Ectodermal cell (in vitro differentiated cells): Measurements from ENCODE around the gene ZNF658. TPM values are rescaled to one million over a fixed set of nuclear protein-coding genes. Genes with fewer than 3 reads are reported as not detected.
"Not testable (repeated sequence)": the region's sequence is repeated elsewhere in the genome, so short reads cannot be mapped to it uniquely, and the experiment has no call there.

Source experiments
- H3K27ac ChIP-seq: 2 replicates; pipeline ENCODE4 v1.7.0; 2013; ENCODE audit warnings: mild to moderate bottlenecking, low read depth, low read length; ENCODE audit not compliant: insufficient read depth, poor library complexity, severe bottlenecking
- H3K27me3 ChIP-seq: 2 replicates; pipeline ENCODE4 v1.7.0; 2013; ENCODE audit warnings: mild to moderate bottlenecking, low read length; ENCODE audit not compliant: insufficient read depth, control insufficient read depth, poor library complexity, severe bottlenecking
- H3K36me3 ChIP-seq: one replicate; pipeline ENCODE4 v1.7.0; 2013; ENCODE audit warnings: low read length; ENCODE audit not compliant: control insufficient read depth, insufficient read depth
- H3K4me1 ChIP-seq: one replicate; pipeline ENCODE4 v1.7.0; 2013; ENCODE audit warnings: low read length; ENCODE audit not compliant: control insufficient read depth, insufficient read depth
- H3K4me3 ChIP-seq: 2 replicates; pipeline ENCODE4 v1.7.0; 2013; ENCODE audit warnings: low read depth, low read length, control low read depth; ENCODE audit not compliant: insufficient read depth
- H3K9me3 ChIP-seq: 2 replicates; pipeline ENCODE4 v1.7.0; 2013; ENCODE audit warnings: mild to moderate bottlenecking, low read length, moderate library complexity; ENCODE audit not compliant: control insufficient read depth
- WGBS, 2 experiments: methylation state at CpG; one replicate each; pipeline ENCODE4 v1.1.7; 2013; ENCODE audit warnings: missing lambda C conversion rate in 2 of 2; 5-methylcytosine and 5-hydroxymethylcytosine counted together
- polyA plus RNA-seq, 4 experiments: library from polyadenylated mRNA; stranded (reverse); fragments of 50-300 nt; gene quantifications; one replicate each; pipeline ENCODE4 v1.2.3, GENCODE V29; 2013

Gene ZNF658
- polyA plus RNA-seq (2013, experiment 1 of 4), result 8.4 TPM
- polyA plus RNA-seq (2013, experiment 2 of 4), result 8.5 TPM
- polyA plus RNA-seq (2013, experiment 3 of 4), result 8.6 TPM
- 9.7 TPM for polyA plus RNA-seq (2013, experiment 4 of 4)

DNA sequence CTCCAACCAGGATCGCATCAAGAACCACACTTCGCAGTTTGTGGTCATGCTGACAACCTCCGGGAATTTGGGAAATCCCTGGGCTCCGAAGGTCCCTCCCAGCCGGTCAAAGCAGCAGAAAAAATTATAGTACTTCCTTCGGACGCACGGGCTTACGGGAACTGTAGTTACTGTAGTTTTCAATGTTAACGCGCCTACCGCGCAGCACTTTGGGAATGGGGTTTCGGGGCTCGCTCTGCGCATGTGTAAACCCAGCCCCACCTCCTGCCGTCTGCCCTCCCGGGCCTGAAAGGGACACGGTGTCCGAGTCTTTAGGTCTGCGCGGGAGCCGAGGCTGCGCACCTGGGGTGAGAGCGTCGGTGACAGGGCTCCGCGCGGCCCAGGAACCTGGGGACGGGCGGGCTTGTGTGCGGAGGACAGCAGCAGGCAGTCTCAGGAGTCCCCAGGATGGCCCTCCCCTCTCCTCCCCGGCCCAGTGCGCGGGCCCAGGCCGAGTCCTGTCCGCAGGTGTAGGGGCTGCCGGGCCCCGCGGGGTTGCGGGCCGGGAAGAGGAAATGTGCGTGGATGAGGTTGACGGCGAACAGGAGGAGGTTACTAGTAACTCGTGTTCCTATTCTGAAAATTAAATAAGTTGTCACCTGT is at the start of gene ZNF658:
ZNF658 (plus strand) TSS at position 236 of the 642 bp plus-strand sequence. CDS start 2,837 bp downstream, outside the sequence.
- not testable (repeated sequence) for H3K9me3 ChIP-seq, H3K27me3 ChIP-seq, H3K36me3 ChIP-seq, H3K27ac ChIP-seq, H3K4me1 ChIP-seq
- 0 to 1% methylated on average over 28 to 38 of the region's 46 CpGs for WGBS, 2 experiments
- peak within 1 kb of the TSS; percentile 38 for H3K4me3 ChIP-seq

DNA sequence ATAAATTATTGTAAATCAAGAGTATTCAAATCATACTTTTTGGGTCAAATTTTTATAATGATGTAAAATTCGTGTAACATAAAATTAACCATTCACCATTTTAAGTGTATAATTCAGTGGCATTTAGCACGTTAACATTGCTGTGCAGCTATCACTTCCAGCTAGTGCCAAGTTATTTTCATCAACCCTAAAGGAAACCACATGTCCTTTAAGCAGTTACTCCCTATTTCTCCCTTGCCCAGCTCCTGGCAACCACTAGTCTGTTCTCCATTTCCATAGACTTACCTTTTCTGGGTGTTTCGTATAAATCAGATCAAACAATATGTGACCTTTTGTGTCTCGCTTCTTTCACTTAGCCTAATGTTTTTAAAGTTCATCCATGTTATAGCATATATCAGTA is 38.8 kb upstream of the ZNF658 start:
- not testable (repeated sequence) for H3K36me3 ChIP-seq, H3K4me3 ChIP-seq, H3K27me3 ChIP-seq, H3K4me1 ChIP-seq, H3K9me3 ChIP-seq, H3K27ac ChIP-seq
- no CpG with 5 or more reads among the region's 4 CpGs for WGBS, 2 experiments

GRCh38 chr9:66868660-66869059 is 31.9 kb upstream of the ZNF658 start:
- not testable (repeated sequence) for H3K9me3 ChIP-seq, H3K27ac ChIP-seq, H3K36me3 ChIP-seq, H3K4me3 ChIP-seq, H3K4me1 ChIP-seq, H3K27me3 ChIP-seq
- WGBS, 2 experiments, result no CpG with 5 or more reads among the region's 3 CpGs

DNA sequence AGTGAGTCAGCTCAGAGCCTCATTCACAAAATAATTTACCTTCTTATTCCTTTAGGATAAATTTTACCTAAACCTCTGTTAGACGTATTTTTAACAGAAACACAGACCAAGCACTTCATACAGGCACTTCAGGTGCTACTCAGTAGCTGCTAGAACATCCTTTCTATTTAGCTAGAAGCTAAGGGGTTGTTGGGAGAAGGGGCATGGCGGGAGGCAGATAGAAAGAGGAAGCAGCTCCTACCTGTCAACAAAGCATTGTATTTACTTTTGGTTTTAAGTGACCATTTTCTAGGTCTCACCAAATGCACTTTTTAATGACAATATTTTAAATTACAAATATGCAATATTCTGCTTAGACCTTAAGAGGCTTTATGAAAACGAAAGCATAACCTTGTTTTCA is 19.9 kb upstream of the ZNF658 start:
- WGBS, 2 experiments, result 0% methylated on average over 1 of the region's 3 CpGs
- H3K4me1 ChIP-seq, H3K27ac ChIP-seq, H3K27me3 ChIP-seq, H3K4me3 ChIP-seq, H3K36me3 ChIP-seq, H3K9me3 ChIP-seq: not testable (repeated sequence)

GRCh38 chr9:66881847-66882246 is 18.7 kb upstream of the ZNF658 start:
- H3K4me1 ChIP-seq, H3K36me3 ChIP-seq, H3K9me3 ChIP-seq, H3K4me3 ChIP-seq, H3K27me3 ChIP-seq, H3K27ac ChIP-seq: not testable (repeated sequence)
- no CpG with 5 or more reads among the region's 3 CpGs for WGBS, 2 experiments

DNA sequence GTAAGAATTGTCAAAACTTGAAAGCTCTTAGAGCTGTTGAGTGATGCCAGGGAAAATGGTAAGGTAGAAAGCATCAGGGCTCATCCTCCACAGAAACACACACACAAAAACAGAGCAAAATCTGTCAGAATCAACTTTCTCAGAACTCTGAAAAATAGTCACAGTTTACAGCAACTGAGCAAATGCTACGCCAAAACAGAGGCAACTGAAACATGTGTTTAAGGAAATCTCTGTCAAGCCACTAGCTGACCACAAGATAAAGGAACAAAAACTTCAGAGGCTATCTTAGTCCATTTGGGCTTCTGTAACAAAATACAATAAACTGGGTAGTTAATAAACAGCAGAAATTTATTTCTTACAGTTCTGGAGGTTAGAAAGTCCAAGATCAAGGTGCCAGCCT is 10.2 kb upstream of the ZNF658 start:
- H3K36me3 ChIP-seq, H3K27me3 ChIP-seq, H3K9me3 ChIP-seq, H3K4me3 ChIP-seq, H3K27ac ChIP-seq, H3K4me1 ChIP-seq: not testable (repeated sequence)
- no CpG with 5 or more reads among the region's 1 CpG for WGBS, 2 experiments

- H3K4me1 ChIP-seq, H3K9me3 ChIP-seq, H3K27ac ChIP-seq, H3K27me3 ChIP-seq, H3K36me3 ChIP-seq: not testable (repeated sequence)
- peak overlapping the region; percentile 38 for H3K4me3 ChIP-seq
- WGBS, 2 experiments, result 13 to 19% methylated on average over 4 to 5 of the region's 8 CpGs
Observed at GRCh38 chr9:66901141-66901540, 616 bp downstream of the ZNF658 start.

DNA sequence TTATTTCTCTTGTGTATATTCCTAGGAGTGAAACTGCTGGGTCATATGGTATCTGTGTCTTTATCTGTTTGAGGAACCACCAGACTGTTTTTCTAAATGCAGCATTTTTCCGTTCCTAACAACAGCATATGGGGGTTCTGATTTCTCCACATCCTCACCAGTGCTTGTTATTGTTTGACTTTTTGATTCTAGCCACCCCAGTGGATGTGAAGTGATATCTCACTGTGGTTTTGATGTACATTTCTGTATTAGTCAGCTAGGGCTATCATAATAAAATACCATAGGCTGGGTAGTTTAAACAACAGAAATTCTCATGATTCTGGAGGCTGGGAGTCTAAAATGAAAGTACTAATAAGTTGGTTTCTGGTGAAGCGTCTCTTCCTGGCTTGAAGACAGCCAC is 9.0 kb downstream of the ZNF658 start:
- H3K36me3 ChIP-seq, H3K4me1 ChIP-seq, H3K27ac ChIP-seq, H3K27me3 ChIP-seq, H3K4me3 ChIP-seq, H3K9me3 ChIP-seq: not testable (repeated sequence)
- WGBS, 2 experiments, result 83 to 100% methylated on average over 1 of the region's 2 CpGs

- not testable (repeated sequence) for H3K27me3 ChIP-seq, H3K4me3 ChIP-seq, H3K27ac ChIP-seq, H3K9me3 ChIP-seq, H3K36me3 ChIP-seq, H3K4me1 ChIP-seq
- no CpG with 5 or more reads among the region's 4 CpGs for WGBS, 2 experiments
Observed at GRCh38 chr9:66920072-66920471, 19.5 kb downstream of the ZNF658 start.

DNA sequence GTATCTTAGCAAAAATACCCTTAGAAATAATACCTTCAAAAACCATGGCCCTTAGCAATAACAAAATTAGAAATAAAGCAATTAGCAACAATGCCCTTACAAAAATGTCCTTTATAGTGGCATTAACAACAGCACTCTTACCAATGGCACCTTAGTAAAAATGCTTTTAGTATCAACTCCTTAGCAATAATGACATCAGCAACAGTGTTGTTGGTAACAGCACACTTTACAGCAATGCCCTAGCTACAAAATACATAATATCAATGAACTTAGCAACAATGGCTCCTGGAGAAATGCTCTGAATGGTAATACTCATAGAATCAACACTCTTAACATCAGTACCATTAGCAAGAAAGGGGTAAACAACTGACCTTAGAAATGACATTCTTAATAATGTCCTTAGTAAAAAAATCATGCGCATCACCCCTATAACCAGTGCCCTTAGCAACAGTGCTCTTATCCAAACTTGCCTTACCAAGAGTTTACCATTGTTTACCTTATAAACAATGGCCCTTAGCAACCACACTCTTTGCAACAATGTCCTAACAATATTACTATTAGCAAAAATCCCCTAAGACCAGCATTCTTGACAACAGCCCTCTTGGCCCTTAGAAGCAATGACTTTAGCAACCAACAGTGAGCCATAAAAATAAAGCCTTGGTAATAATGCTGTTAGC is 35.8 kb downstream of the ZNF658 start:
- H3K27me3 ChIP-seq, H3K9me3 ChIP-seq, H3K4me3 ChIP-seq, H3K27ac ChIP-seq, H3K4me1 ChIP-seq, H3K36me3 ChIP-seq: not testable (repeated sequence)
- WGBS, 2 experiments, result no CpG with 5 or more reads among the region's 1 CpG
